Prostate gland (tissue), 2 donors: Measurements from ENCODE around the gene LGALS3BP. TPM values are rescaled to one million over a fixed set of nuclear protein-coding genes. Genes with fewer than 3 reads are reported as not detected.

Source experiments
- DNase-seq: peaks from one replicate; pipeline ENCODE4 v3.0.0-alpha.2; 2019; ENCODE audit warnings: low spot score
- H3K27ac ChIP-seq, 2 donors: fragments of 200-600 bp; sonication (generic); 2 replicates each; pipeline ENCODE4 v1.5.1; 2017 to 2019
- H3K27me3 ChIP-seq: fragments of 200-600 bp; sonication (generic); replicated peaks from 2 replicates; pipeline ENCODE4 v1.5.1; 2019; ENCODE audit not compliant: insufficient read depth
- H3K36me3 ChIP-seq, 2 donors: fragments of 200-600 bp; sonication (generic); 1 replicate in 1 of 2; 2 replicates in 1 of 2; pipeline versions ENCODE4 v1.5.1 to v1.8.1; 2017 to 2019
- H3K4me1 ChIP-seq: fragments of 200-600 bp; sonication (generic); replicated peaks from 2 replicates; pipeline ENCODE4 v1.5.1; 2019
- H3K4me3 ChIP-seq, 2 donors: fragments of 200-600 bp; sonication (generic); 2 replicates each; pipeline ENCODE4 v1.5.1; 2017 to 2019
- H3K9me3 ChIP-seq: fragments of 200-600 bp; sonication (generic); 2 replicates; pipeline ENCODE4 v1.5.1; 2017
- POLR2A ChIP-seq: fragments of 450-650 bp; IDR thresholded peaks from one replicate; pipeline ENCODE4 v1.6.1; 2016; ENCODE audit warnings: antibody characterized with exemption, mild to moderate bottlenecking
- POLR2AphosphoS5 ChIP-seq: sonication (generic); formaldehyde crosslinking; IDR thresholded peaks from one replicate; pipeline ENCODE4 v1.6.1; 2017; ENCODE audit warnings: antibody characterized with exemption
- WGBS: methylation state at CpG from one replicate; pipeline ENCODE4 v1.1.5; 2018; 5-methylcytosine and 5-hydroxymethylcytosine counted together
- intact Hi-C: fragments of 100-400 bp; cut with DNase I; formaldehyde crosslinking; loops from one replicate; pipeline ENCODE4 v1.14.2; 2022
- total RNA-seq, 2 donors: library from RNA; depleted of rRNA; stranded (reverse); fragments of >200 nt; gene quantifications; one replicate each; pipeline ENCODE4 v1.1.0, GENCODE V29; 2016
- TF ChIP-seq, protein P1 (sequence below), 4 experiments: fragments of 200-600 bp in 2 of 4; fragments of 450-650 bp in 2 of 4; sonication (generic) in 2 of 4; IDR thresholded peaks; 1 replicate in 3 of 4; 2 replicates in 1 of 4; pipeline ENCODE4 v1.5.1; 2016 to 2019; ENCODE audit warnings: antibody characterized with exemption in 4 of 4, mild to moderate bottlenecking in 2 of 4, moderate library complexity in 2 of 4

Gene LGALS3BP
- total RNA-seq, 2 donors from 2014 or later = 570 to 890 TPM

DNA sequence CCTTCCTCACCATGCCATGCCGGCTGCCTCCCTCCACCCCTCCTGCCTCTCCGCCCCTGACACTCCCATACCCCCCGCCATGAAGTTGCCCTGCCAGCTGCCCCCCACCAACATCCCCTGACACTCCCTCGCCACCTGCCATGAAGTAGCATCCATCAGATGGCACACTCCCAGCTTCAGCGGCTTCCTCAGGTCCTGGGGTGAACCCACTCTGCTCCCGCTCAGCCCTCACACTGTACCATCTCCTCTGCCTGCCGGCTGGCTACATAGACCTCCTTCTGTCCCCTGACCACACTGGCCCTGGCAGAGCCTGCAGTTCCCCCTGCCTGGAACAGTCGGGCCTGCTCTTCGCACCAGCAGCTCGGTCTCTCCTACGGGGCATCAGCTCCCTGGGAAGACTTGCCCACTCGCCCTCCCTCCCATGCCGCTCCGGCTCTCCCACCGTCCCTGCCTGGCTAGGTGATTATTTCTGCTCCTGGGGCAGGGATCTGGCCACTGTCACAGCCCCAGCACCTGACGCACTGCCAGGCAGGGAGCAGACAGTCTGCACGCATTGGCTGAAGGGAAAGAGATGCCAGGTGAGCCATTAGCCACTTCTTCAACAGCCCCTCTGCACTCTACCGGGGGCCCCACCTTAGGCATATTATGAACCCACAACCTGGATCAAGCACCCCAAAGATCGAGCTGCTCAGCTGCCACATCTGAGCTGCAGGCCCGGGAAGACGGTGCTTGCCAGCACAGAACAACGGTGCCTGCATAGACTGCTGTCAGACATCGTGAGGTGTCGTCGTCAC lies 20.9 kb upstream of the LGALS3BP start:
- WGBS = 87% methylated on average over 24 of the region's 25 CpGs
- Histone ChIP-seq H3K9me3 (no peaks in the 10 kb centered on the region), H3K36me3 (no peaks in the 10 kb centered on the region), H3K4me3 (peak overlapping the region in 1 of 2 donors; percentile 4), H3K4me1 (peaks cover 34% of the 10 kb centered on the region), H3K27ac (peak overlapping the region in 1 of 2 donors; percentile 66), H3K27me3 (no peaks in the 10 kb centered on the region)
- TF ChIP-seq POLR2A = no peak
- no peak for DNase-seq
- intact Hi-C loops = no loop called here

DNA sequence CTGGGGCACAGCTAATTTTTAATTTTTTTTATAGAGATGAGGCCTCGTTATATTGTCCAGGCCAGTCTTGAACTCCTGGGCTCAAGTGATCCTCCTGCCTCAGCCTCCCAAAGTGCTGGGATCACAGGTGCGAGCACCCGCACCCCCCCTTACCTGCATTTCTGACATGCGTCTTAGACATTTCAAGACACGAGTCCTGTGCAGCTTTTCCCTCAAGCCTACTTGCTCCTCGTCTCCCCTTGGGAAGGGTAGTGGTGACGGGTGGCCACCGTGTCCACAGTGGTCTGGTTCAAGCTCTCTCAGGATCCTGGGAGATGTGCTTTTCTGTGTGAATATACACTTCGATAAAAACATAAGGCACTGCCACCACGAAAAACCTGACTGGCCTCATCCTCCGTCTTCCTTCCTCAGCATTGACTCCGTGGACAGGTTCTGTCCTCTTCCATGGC lies 20.2 kb upstream of the LGALS3BP start:
- H3K27ac ChIP-seq = no peak overlapping the region
- no peaks in the 10 kb centered on the region for H3K9me3 ChIP-seq
- intact Hi-C loops = no loop called here
- no peak overlapping the region for H3K4me3 ChIP-seq
- H3K4me1 ChIP-seq = peaks cover 33% of the 10 kb centered on the region
- TF ChIP-seq, protein P1, sequence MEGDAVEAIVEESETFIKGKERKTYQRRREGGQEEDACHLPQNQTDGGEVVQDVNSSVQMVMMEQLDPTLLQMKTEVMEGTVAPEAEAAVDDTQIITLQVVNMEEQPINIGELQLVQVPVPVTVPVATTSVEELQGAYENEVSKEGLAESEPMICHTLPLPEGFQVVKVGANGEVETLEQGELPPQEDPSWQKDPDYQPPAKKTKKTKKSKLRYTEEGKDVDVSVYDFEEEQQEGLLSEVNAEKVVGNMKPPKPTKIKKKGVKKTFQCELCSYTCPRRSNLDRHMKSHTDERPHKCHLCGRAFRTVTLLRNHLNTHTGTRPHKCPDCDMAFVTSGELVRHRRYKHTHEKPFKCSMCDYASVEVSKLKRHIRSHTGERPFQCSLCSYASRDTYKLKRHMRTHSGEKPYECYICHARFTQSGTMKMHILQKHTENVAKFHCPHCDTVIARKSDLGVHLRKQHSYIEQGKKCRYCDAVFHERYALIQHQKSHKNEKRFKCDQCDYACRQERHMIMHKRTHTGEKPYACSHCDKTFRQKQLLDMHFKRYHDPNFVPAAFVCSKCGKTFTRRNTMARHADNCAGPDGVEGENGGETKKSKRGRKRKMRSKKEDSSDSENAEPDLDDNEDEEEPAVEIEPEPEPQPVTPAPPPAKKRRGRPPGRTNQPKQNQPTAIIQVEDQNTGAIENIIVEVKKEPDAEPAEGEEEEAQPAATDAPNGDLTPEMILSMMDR (IDR thresholded peaks at IDR 0.05) = no peak
- TF ChIP-seq POLR2A = no peak
- TF ChIP-seq POLR2AphosphoS5 = no peak
- no peaks in the 10 kb centered on the region for H3K27me3 ChIP-seq
- H3K36me3 ChIP-seq = peaks cover 0 to 4% of the 10 kb centered on the region in 2 donors
- DNase-seq = no peak
- WGBS = 94% methylated on average over 12 of the region's 12 CpGs

DNA sequence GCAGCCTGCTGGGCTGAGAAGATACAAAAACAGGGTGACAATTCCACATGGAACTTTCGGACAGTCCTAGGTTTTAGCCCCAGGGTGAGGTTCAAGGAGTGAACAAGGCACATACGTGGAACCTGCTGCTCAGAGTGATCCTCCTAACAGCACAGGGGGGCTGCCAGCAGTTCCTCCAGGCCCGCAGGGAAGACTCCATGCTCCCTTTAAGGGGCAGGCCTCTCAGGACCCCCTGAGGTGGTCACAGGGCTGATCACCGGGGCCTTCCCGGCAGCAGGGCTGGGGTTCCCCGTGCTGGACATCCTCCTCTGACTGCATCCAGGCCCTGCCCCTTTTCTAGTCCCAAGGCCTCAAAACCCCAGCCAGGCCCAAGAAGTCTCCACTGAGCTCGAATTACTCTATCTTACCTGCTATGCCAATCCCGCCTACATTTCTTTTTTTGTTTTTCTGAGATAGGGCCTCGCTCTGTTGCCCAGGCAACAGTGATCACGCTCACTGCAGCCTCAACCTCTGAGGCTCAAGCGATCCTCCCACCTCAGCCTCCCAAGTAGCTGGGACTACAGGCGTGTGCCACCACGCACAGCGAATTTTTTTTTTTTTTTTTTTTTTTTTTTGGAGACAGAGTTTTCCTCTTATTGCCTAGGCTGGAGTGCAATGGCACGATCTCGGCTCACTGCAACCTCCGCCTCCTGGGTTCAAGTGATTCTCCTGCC lies 19.5 kb upstream of the LGALS3BP start:
- intact Hi-C loops = no loop called here
- H3K36me3 ChIP-seq = peaks cover 0 to 6% of the 10 kb centered on the region in 2 donors

DNA sequence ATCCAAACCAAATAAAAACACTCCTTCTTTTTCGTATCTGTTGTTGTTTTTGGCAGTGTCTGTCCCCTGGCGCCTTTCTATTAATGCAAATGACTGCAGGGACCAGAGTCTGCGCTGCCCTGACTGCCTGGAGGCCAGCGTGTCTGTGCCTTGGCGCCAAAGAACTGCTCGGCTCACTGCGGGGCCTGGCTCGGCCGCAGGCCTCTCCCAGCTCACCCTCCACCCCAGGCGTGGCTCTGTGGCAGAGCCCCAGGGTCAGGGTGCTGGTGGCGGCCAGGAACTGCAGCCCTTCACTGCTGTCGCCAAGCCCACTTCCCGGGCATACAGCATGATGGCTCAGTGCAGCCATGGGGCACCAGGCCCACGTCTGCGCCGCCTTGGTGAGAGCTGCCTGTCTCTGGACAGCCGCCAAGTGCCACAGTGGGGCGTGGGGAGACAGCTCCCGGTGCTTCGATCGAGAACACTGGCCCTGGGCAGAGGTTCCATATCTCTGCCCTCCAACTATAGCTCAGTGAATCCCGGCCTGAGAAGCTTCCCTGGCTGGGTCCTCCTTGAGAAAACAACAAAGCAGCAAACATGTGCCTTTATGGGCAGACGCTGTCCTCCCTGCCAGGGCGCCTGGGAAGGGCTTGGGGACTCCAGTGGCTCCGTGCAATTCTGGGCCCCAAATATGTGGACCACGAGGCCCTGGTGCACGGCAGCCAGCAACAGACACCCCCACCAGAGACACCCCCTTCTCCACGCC lies 18.8 kb upstream of the LGALS3BP start:
- WGBS = 38% methylated on average over 28 of the region's 28 CpGs
- H3K4me1 ChIP-seq = peaks cover 33% of the 10 kb centered on the region
- no peak overlapping the region for H3K4me3 ChIP-seq
- no peaks in the 10 kb centered on the region for H3K9me3 ChIP-seq
- intact Hi-C loops = no loop called here
- peaks cover 0 to 6% of the 10 kb centered on the region in 2 donors for H3K36me3 ChIP-seq
- TF ChIP-seq POLR2AphosphoS5 (peak; percentile 34), POLR2A (no peak)
- TF ChIP-seq, protein P1 (IDR thresholded peaks at IDR 0.05) = peak in 1 of 4 experiments; percentile 30
- peak; percentile 63 for DNase-seq
- H3K27ac ChIP-seq = peak overlapping the region; percentile 52 to 74
- no peaks in the 10 kb centered on the region for H3K27me3 ChIP-seq

More for the DNA sequence above, 19.5 kb upstream of the LGALS3BP start:
- Histone ChIP-seq H3K27ac (peak overlapping the region; percentile 52 to 74), H3K4me3 (no peak overlapping the region), H3K9me3 (no peaks in the 10 kb centered on the region), H3K27me3 (no peaks in the 10 kb centered on the region), H3K4me1 (peaks cover 33% of the 10 kb centered on the region)
- TF ChIP-seq, protein P1 (IDR thresholded peaks at IDR 0.05) = no peak
- TF ChIP-seq POLR2AphosphoS5 (no peak), POLR2A (no peak)
- WGBS = 79% methylated on average over 17 of the region's 17 CpGs
- DNase-seq = no peak

DNA sequence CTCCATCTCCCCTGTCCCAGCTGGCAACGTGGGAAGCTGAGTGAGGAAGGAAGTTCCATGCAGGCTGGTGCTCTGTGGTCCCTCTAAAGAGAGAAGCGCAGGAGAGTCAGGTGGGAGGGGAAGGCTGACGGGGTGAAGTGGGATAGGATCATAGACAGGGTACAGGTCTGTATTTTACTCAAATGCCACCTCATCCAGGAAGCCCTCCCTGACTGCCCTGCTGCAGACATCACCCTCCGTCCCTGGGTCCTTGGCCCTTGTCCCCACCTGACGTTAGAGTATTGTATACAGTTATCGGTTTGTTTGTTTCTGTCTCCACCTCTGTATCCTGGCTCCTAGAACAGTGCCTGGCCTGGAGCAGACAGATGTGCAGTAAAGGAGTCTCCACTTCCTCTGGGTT lies 18.2 kb upstream of the LGALS3BP start:
- Histone ChIP-seq H3K27me3 (no peaks in the 10 kb centered on the region), H3K4me1 (peaks cover 33% of the 10 kb centered on the region), H3K9me3 (no peaks in the 10 kb centered on the region), H3K27ac (peak overlapping the region in 1 of 2 donors; percentile 74), H3K36me3 (peaks cover 0 to 6% of the 10 kb centered on the region in 2 donors), H3K4me3 (no peak overlapping the region)
- WGBS = 66% methylated on average over 6 of the region's 6 CpGs
- intact Hi-C loops = no loop called here
- TF ChIP-seq, protein P1 (IDR thresholded peaks at IDR 0.05) = no peak
- TF ChIP-seq POLR2AphosphoS5 = no peak
- no peak for TF ChIP-seq POLR2A
- DNase-seq = no peak
